Gastrocnemius medialis (tissue), 4 donors: ENCODE measurements around the gene C14orf132. TPM values are rescaled to one million over a fixed set of nuclear protein-coding genes. Genes with fewer than 3 reads are reported as not detected.
A peak's percentile ranks its signal among the peaks of the same experiment; 100 is the strongest.

Experiments
- ATAC-seq, 2 donors: fragments of 150-250 bp; one replicate each; pipeline ENCODE4 v1.9.1; 2016
- DNase-seq, 2 donors: peaks; one replicate each; pipeline ENCODE4 v3.0.0-alpha.2; 2019
- H3K27ac ChIP-seq, 4 donors: fragments of 200-600 bp; sonication (generic); 1 replicate in 1 of 4; 2 replicates in 3 of 4; pipeline ENCODE4 v1.5.1; 2016 to 2018; ENCODE audit warnings: mild to moderate bottlenecking in 2 of 4, moderate library complexity in 1 of 4
- H3K27me3 ChIP-seq, 3 donors: fragments of 200-600 bp; sonication (generic) in 2 of 3; 1 replicate in 1 of 3; 2 replicates in 2 of 3; pipeline versions ENCODE4 v1.5.1 to v1.6.0; 2016 to 2019; ENCODE audit warnings: mild to moderate bottlenecking in 1 of 3, moderate library complexity in 1 of 3
- H3K36me3 ChIP-seq, 2 donors: fragments of 200-600 bp; sonication (generic) in 1 of 2; one replicate each; pipeline ENCODE4 v1.5.1; 2017 to 2018
- H3K4me1 ChIP-seq, 2 donors: fragments of 200-600 bp; sonication (generic) in 1 of 2; one replicate each; pipeline ENCODE4 v1.5.1; 2016 to 2017; ENCODE audit warnings: mild to moderate bottlenecking in 2 of 2
- H3K4me3 ChIP-seq, 4 donors: fragments of 200-600 bp; sonication (generic) in 3 of 4; 1 replicate in 1 of 4; 2 replicates in 3 of 4; pipeline ENCODE4 v1.5.1; 2016 to 2019; ENCODE audit warnings: mild to moderate bottlenecking in 2 of 4
- H3K9me3 ChIP-seq, 3 donors: fragments of 200-600 bp; sonication (generic) in 2 of 3; 1 replicate in 1 of 3; 2 replicates in 2 of 3; pipeline ENCODE4 v1.5.1; 2016 to 2019
- POLR2A ChIP-seq, 2 donors: fragments of 450-650 bp; IDR thresholded peaks; one replicate each; pipeline ENCODE4 v1.6.1; 2017; ENCODE audit warnings: antibody characterized with exemption in 2 of 2, mild to moderate bottlenecking in 2 of 2, moderate library complexity in 2 of 2
- in situ Hi-C, 4 donors: fragments of 200-750 bp; cut with MboI; loops; one replicate each; pipeline versions ENCODE4 v1.15.0 to v1.8.0; 2017; ENCODE audit warnings: low sequenced_read_pairs in 4 of 4
- intact Hi-C: fragments of 100-400 bp; cut with DNase I; formaldehyde crosslinking; loops from one replicate; pipeline ENCODE4 v1.15.1; 2023; ENCODE audit warnings: low total_unique reads
- total RNA-seq, 4 donors: library from RNA; depleted of rRNA; stranded (reverse); fragments of >200 nt; gene quantifications; one replicate each; pipeline versions ENCODE4 v1.1.0 to v1.2.3, GENCODE V29; 2016
- TF ChIP-seq, protein P1 (sequence below), 5 experiments: fragments of 450-650 bp in 3 of 5; fragments of 200-600 bp in 2 of 5; sonication (generic) in 2 of 5; IDR thresholded peaks in 4 of 5; conservative IDR thresholded peaks in 1 of 5; 1 replicate in 4 of 5; 2 replicates in 1 of 5; pipeline ENCODE4 v1.5.1; 2016 to 2019; ENCODE audit warnings: antibody characterized with exemption in 5 of 5, mild to moderate bottlenecking in 3 of 5, moderate library complexity in 3 of 5

The C14orf132 gene
- total RNA-seq, 4 donors from 2014 or later = 1.1 to 2.9 (median 1.5) TPM

DNA sequence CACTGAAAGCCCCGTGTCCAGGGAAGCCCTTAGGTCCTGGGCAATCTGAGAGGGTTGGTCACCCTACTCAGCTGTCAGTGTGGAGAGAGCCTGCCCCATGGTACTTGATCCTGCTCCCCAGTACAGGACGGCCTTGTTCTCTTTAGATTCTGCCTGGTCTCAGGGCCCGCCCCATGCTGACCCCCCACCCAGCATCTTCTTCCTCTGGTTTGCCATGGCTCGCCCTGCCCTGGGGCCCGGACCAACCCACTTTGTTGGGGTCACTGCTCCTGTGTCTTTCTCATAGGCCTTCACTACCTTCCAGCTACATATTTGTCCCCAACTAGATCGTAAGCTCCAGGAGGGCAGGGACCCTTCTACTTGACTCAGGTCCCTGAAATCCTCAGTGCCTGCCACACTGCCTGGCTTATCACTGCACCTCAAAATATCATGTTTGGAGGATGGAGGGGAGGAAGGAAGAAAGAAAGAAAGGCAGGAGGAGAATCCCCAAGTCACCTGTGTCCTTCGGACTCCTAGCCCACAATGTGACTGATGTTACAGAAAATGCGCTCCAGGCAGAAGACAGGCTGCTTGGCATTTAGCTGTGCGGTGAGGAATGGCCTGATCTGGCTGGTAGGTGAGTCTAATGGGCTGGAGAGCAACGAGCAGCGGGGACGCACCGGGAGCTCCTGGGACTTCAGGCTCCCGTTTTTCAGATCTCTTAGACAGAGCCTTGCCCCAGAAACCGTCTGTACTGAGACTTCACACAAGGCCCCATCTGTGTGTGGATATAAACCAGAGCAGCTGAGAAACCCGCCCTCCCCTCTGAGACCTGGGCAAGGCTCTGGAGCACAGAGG is 66.1 kb downstream of the C14orf132 start:
- Histone ChIP-seq H3K36me3 (no peaks in the 10 kb centered on the region), H3K27ac (peak overlapping the region; percentile 13 to 43 (median 36)), H3K9me3 (no peaks in the 10 kb centered on the region), H3K27me3 (peaks cover 0 to 3% (median 0%) of the 10 kb centered on the region in 3 donors), H3K4me3 (no peak overlapping the region), H3K4me1 (no peaks in the 10 kb centered on the region)
- ATAC-seq (peak in 1 of 2 donors; percentile 16), DNase-seq (no peak)
- TF ChIP-seq POLR2A (IDR thresholded peaks at IDR 0.05) = no peak
- TF ChIP-seq, protein P1, sequence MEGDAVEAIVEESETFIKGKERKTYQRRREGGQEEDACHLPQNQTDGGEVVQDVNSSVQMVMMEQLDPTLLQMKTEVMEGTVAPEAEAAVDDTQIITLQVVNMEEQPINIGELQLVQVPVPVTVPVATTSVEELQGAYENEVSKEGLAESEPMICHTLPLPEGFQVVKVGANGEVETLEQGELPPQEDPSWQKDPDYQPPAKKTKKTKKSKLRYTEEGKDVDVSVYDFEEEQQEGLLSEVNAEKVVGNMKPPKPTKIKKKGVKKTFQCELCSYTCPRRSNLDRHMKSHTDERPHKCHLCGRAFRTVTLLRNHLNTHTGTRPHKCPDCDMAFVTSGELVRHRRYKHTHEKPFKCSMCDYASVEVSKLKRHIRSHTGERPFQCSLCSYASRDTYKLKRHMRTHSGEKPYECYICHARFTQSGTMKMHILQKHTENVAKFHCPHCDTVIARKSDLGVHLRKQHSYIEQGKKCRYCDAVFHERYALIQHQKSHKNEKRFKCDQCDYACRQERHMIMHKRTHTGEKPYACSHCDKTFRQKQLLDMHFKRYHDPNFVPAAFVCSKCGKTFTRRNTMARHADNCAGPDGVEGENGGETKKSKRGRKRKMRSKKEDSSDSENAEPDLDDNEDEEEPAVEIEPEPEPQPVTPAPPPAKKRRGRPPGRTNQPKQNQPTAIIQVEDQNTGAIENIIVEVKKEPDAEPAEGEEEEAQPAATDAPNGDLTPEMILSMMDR (IDR thresholded peaks at IDR 0.05 in 4 of 5, conservative IDR thresholded peaks at IDR 0.05 in 1 of 5) = no peak
- intact Hi-C loops = no loop called here
- in situ Hi-C loops = loop anchor here in 1 of 4 donors (25.0 kb wide), 1 partner anchor 307 kb away; no protein-coding TSS in a partner anchor

DNA sequence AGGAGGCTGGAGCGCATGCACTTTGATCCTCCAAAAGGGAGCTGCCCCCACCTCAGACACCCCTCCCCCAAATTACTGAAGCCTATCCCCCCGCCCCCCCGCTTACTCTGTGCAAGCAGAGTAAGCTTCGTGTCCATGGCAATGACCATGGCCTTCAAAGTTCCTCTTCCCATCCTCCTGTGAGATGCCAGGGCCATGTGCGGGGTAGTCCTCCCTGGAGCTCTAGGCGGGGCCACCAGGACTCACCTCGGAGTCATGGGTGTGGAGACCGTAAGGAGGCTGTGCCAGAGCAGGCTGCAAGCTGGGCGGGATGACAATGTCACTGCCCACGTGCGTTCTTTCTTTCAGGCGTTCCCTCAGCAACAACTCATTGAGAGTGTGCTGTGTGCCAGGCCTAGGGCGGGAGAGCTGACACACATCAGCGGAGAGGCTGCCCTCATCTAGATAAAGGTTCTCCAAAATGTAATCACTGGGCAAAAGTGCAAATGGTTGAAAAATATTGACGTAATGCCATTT is 66.8 kb downstream of the C14orf132 start:
- intact Hi-C loops (no loop called here), in situ Hi-C loops (loop anchor here in 1 of 4 donors (25.0 kb wide), 1 partner anchor 306 kb away; no protein-coding TSS in a partner anchor)
- no peaks in the 10 kb centered on the region for H3K36me3 ChIP-seq
- H3K9me3 ChIP-seq = no peaks in the 10 kb centered on the region
- no peak overlapping the region for H3K4me3 ChIP-seq
- no peak for TF ChIP-seq POLR2A (IDR thresholded peaks at IDR 0.05)
- TF ChIP-seq, protein P1 (IDR thresholded peaks at IDR 0.05 in 4 of 5, conservative IDR thresholded peaks at IDR 0.05 in 1 of 5) = no peak
- no peak overlapping the region for H3K27ac ChIP-seq
- DNase-seq (peak in 1 of 2 donors; percentile 25), ATAC-seq (no peak)
- no peaks in the 10 kb centered on the region for H3K4me1 ChIP-seq
- peaks cover 0 to 3% (median 0%) of the 10 kb centered on the region in 3 donors for H3K27me3 ChIP-seq

- in situ Hi-C loops = loop anchor here in 1 of 4 donors (25.0 kb wide), 1 partner anchor 305 kb away; no protein-coding TSS in a partner anchor
- Histone ChIP-seq H3K27me3 (peaks cover 0 to 3% (median 0%) of the 10 kb centered on the region in 3 donors), H3K4me1 (no peaks in the 10 kb centered on the region), H3K9me3 (no peaks in the 10 kb centered on the region), H3K36me3 (no peaks in the 10 kb centered on the region), H3K4me3 (no peak overlapping the region), H3K27ac (no peak overlapping the region)
- no peak for DNase-seq
- intact Hi-C loops = no loop called here
- TF ChIP-seq, protein P1 (IDR thresholded peaks at IDR 0.05 in 4 of 5, conservative IDR thresholded peaks at IDR 0.05 in 1 of 5) = no peak
- no peak for TF ChIP-seq POLR2A (IDR thresholded peaks at IDR 0.05)
- no peak for ATAC-seq
Observed at GRCh38 chr14:96106891-96107290, 67.7 kb downstream of the C14orf132 start.

- Histone ChIP-seq H3K9me3 (no peaks in the 10 kb centered on the region), H3K27me3 (peaks cover 0 to 3% (median 0%) of the 10 kb centered on the region in 3 donors), H3K36me3 (no peaks in the 10 kb centered on the region), H3K4me1 (no peaks in the 10 kb centered on the region), H3K27ac (no peak overlapping the region), H3K4me3 (no peak overlapping the region)
- no peak for TF ChIP-seq POLR2A (IDR thresholded peaks at IDR 0.05)
- TF ChIP-seq, protein P1 (IDR thresholded peaks at IDR 0.05 in 4 of 5, conservative IDR thresholded peaks at IDR 0.05 in 1 of 5) = no peak
- in situ Hi-C loops (loop anchor here in 1 of 4 donors (25.0 kb wide), 1 partner anchor 304 kb away; no protein-coding TSS in a partner anchor), intact Hi-C loops (no loop called here)
- no peak for ATAC-seq
- no peak for DNase-seq
Observed at GRCh38 chr14:96108061-96108795, 69.1 kb downstream of the C14orf132 start.
